SK-N-MC (cell line): ENCODE measurements around the gene CKAP2L.

Experiments
- DNase-seq: peaks from one replicate; pipeline ENCODE4 v3.0.0-alpha.2; 2011; ENCODE audit warnings: low read depth, low spot score
- H3K27ac ChIP-seq: fragments of 200-600 bp; sonication (generic); 2 replicates; pipeline ENCODE4 v1.5.1; 2016; ENCODE audit warnings: mixed run types
- H3K36me3 ChIP-seq: fragments of 200-600 bp; sonication (generic); 2 replicates; pipeline ENCODE4 v1.6.1; 2017; ENCODE audit warnings: antibody characterized with exemption, low read length, mixed read lengths; ENCODE audit not compliant: insufficient read depth
- H3K4me3 ChIP-seq: fragments of 200-600 bp; sonication (generic); 2 replicates; pipeline ENCODE4 v1.5.1; 2016
- H3K9ac ChIP-seq: fragments of 200-600 bp; sonication (generic); 2 replicates; pipeline ENCODE4 v1.8.0; 2017; ENCODE audit warnings: mixed run types, mixed read lengths; ENCODE audit not compliant: insufficient read length
- H3K9me3 ChIP-seq: fragments of 200-600 bp; sonication (generic); 2 replicates; pipeline ENCODE4 v1.6.1; 2017; ENCODE audit warnings: low read depth, mild to moderate bottlenecking, antibody characterized with exemption, low read length, moderate library complexity, mixed read lengths
- EZH2 ChIP-seq: fragments of 200-600 bp; sonication (generic); IDR thresholded peaks from one replicate; pipeline ENCODE4 v1.6.1; 2017; ENCODE audit warnings: antibody characterized with exemption
- FOXP2 ChIP-seq: optimal IDR thresholded peaks from 2 replicates; pipeline ENCODE3; 2011; ENCODE audit warnings: mild to moderate bottlenecking, moderate library complexity; ENCODE audit not compliant: insufficient read depth; ENCODE audit errors: extremely low read length, control extremely low read depth
- POLR2AphosphoS5 ChIP-seq: IDR thresholded peaks from 2 replicates; pipeline ENCODE4 v1.6.1; 2012; ENCODE audit warnings: mild to moderate bottlenecking, low read depth, low read length, borderline replicate concordance

CKAP2L gene

GRCh38 chr2:112728378-112729175, 35.8 kb downstream of the CKAP2L start:
- Histone ChIP-seq H3K9me3 (no peaks in the 10 kb centered on the region), H3K36me3 (no peaks in the 10 kb centered on the region), H3K4me3 (no peak overlapping the region), H3K27ac (no peak overlapping the region), H3K9ac (no peak overlapping the region)
- no peak for DNase-seq
- TF ChIP-seq POLR2AphosphoS5, result no peak
- no peak for TF ChIP-seq EZH2
- TF ChIP-seq FOXP2, result no peak

- Histone ChIP-seq H3K9me3 (no peaks in the 10 kb centered on the region), H3K27ac (no peak overlapping the region), H3K4me3 (no peak overlapping the region), H3K9ac (no peak overlapping the region), H3K36me3 (no peaks in the 10 kb centered on the region)
- no peak for DNase-seq
- TF ChIP-seq FOXP2 (no peak), EZH2 (no peak), POLR2AphosphoS5 (no peak)
These were observed 36.4 kb downstream of the CKAP2L start for GRCh38 chr2:112728029-112728362.

GRCh38 chr2:112727276-112728028, 37.0 kb downstream of the CKAP2L start:
- Histone ChIP-seq H3K27ac (no peak overlapping the region), H3K9ac (no peak overlapping the region), H3K9me3 (no peaks in the 10 kb centered on the region), H3K4me3 (no peak overlapping the region), H3K36me3 (no peaks in the 10 kb centered on the region)
- no peak for DNase-seq
- no peak for TF ChIP-seq POLR2AphosphoS5
- TF ChIP-seq FOXP2, result no peak
- TF ChIP-seq EZH2, result no peak

GRCh38 chr2:112726487-112727190, 37.8 kb downstream of the CKAP2L start:
- H3K4me3 ChIP-seq, result no peak overlapping the region
- H3K27ac ChIP-seq, result no peak overlapping the region
- DNase-seq, result peak; percentile 35
- H3K9me3 ChIP-seq, result no peaks in the 10 kb centered on the region
- no peaks in the 10 kb centered on the region for H3K36me3 ChIP-seq
- TF ChIP-seq EZH2, result no peak
- TF ChIP-seq FOXP2, result no peak
- TF ChIP-seq POLR2AphosphoS5, result no peak
- no peak overlapping the region for H3K9ac ChIP-seq

- Histone ChIP-seq H3K9ac (no peak overlapping the region), H3K27ac (no peak overlapping the region), H3K4me3 (no peak overlapping the region), H3K36me3 (no peaks in the 10 kb centered on the region), H3K9me3 (no peaks in the 10 kb centered on the region)
- TF ChIP-seq EZH2 (no peak), FOXP2 (no peak), POLR2AphosphoS5 (no peak)
- DNase-seq, result no peak
These were observed 38.6 kb downstream of the CKAP2L start for GRCh38 chr2:112725545-112726457.

GRCh38 chr2:112724591-112725525, 39.6 kb downstream of the CKAP2L start:
- TF ChIP-seq FOXP2 (no peak), EZH2 (no peak), POLR2AphosphoS5 (no peak)
- no peak overlapping the region for H3K4me3 ChIP-seq
- H3K27ac ChIP-seq, result no peak overlapping the region
- no peaks in the 10 kb centered on the region for H3K36me3 ChIP-seq
- DNase-seq, result no peak
- no peak overlapping the region for H3K9ac ChIP-seq
- H3K9me3 ChIP-seq, result no peaks in the 10 kb centered on the region

- H3K4me3 ChIP-seq, result no peak overlapping the region
- no peaks in the 10 kb centered on the region for H3K36me3 ChIP-seq
- no peak for DNase-seq
- no peak overlapping the region for H3K9ac ChIP-seq
- TF ChIP-seq EZH2 (no peak), FOXP2 (no peak)
- H3K9me3 ChIP-seq, result no peaks in the 10 kb centered on the region
- no peak overlapping the region for H3K27ac ChIP-seq
These were observed 40.4 kb downstream of the CKAP2L start for GRCh38 chr2:112723995-112724394.

GRCh38 chr2:112723547-112723940, 40.9 kb downstream of the CKAP2L start:
- H3K9me3 ChIP-seq, result no peaks in the 10 kb centered on the region

More at GRCh38 chr2:112723547-112723940, 40.9 kb downstream of the CKAP2L start:
- H3K4me3 ChIP-seq, result no peak overlapping the region
- TF ChIP-seq POLR2AphosphoS5 (no peak), FOXP2 (no peak), EZH2 (no peak)
- H3K27ac ChIP-seq, result no peak overlapping the region
- DNase-seq, result no peak
- no peaks in the 10 kb centered on the region for H3K36me3 ChIP-seq
- H3K9ac ChIP-seq, result no peak overlapping the region
